ENCODE measurements around the gene C20orf202. TPM values are rescaled to one million over a fixed set of nuclear protein-coding genes. Genes with fewer than 3 reads are reported as not detected.

Gene C20orf202
- total RNA-seq, 1 experiment from 2014 or later = not detected

GRCh38 chr20:1178103-1178502 lies 25.2 kb upstream of the C20orf202 start:
- H3K9ac ChIP-seq (ENCODE audit: low read length) = no peak overlapping the region
- DNase-seq (no peak), ATAC-seq (no peak)
- no peaks in the 10 kb centered on the region for H3K36me3 ChIP-seq (ENCODE audit: low read depth, low read length)
- no peaks in the 10 kb centered on the region for H3K27me3 ChIP-seq (ENCODE audit: low read length)
- no peak for TF ChIP-seq CTCF (conservative IDR thresholded peaks at IDR 0.05; ENCODE audit: low read depth, low read length)
- no peak for TF ChIP-seq EZH2phosphoT487 (IDR thresholded peaks at IDR 0.05; ENCODE audit: borderline replicate concordance, low read length)
- no peak for TF ChIP-seq EZH2 (IDR thresholded peaks at IDR 0.05; ENCODE audit: low read length, unreplicated experiment)
- no peak overlapping the region for H3K27ac ChIP-seq (ENCODE audit: low read length)
- no peaks in the 10 kb centered on the region for H4K20me1 ChIP-seq (ENCODE audit: low read length)
- intact Hi-C loops (cut with micrococcal nuclease) = no loop called here
- POLR2A ChIA-PET (ENCODE audit: unreplicated experiment) = no interaction called here
- no peaks in the 10 kb centered on the region for H3K9me2 ChIP-seq (replicated peaks; ENCODE audit: low read length)
- no peak overlapping the region for H3K4me3 ChIP-seq (ENCODE audit: low read length)
- no peaks in the 10 kb centered on the region for H3F3A ChIP-seq (ENCODE audit: low read length, unreplicated experiment)
- H3K4me2 ChIP-seq (ENCODE audit: low read length) = no peak overlapping the region
- no TSS peak for BruUV-seq (replicated peaks)
- H3K4me1 ChIP-seq (ENCODE audit: insufficient read depth, low read length) = no peaks in the 10 kb centered on the region
- H3K79me2 ChIP-seq (ENCODE audit: low read length) = no peaks in the 10 kb centered on the region
- H3K9me3 ChIP-seq (ENCODE audit: low read length) = no peaks in the 10 kb centered on the region
- CTCF ChIA-PET = no interaction called here
- no peak overlapping the region for H2AFZ ChIP-seq (ENCODE audit: low read length)

GRCh38 chr20:1178623-1179022 lies 24.6 kb upstream of the C20orf202 start:
- Histone ChIP-seq H3K27me3 (ENCODE audit: low read length) (no peaks in the 10 kb centered on the region), H3F3A (ENCODE audit: low read length, unreplicated experiment) (no peaks in the 10 kb centered on the region), H3K4me1 (ENCODE audit: insufficient read depth, low read length) (no peaks in the 10 kb centered on the region), H3K36me3 (ENCODE audit: low read depth, low read length) (no peaks in the 10 kb centered on the region), H3K4me2 (ENCODE audit: low read length) (no peak overlapping the region), H4K20me1 (ENCODE audit: low read length) (no peaks in the 10 kb centered on the region), H2AFZ (ENCODE audit: low read length) (no peak overlapping the region), H3K4me3 (ENCODE audit: low read length) (no peak overlapping the region), H3K9me2 (replicated peaks; ENCODE audit: low read length) (no peaks in the 10 kb centered on the region), H3K9ac (ENCODE audit: low read length) (no peak overlapping the region), H3K79me2 (ENCODE audit: low read length) (no peaks in the 10 kb centered on the region), H3K27ac (ENCODE audit: low read length) (no peak overlapping the region), H3K9me3 (ENCODE audit: low read length) (no peaks in the 10 kb centered on the region)
- DNase-seq (no peak), ATAC-seq (no peak)
- ChIA-PET CTCF (no interaction called here), POLR2A (ENCODE audit: unreplicated experiment) (no interaction called here)
- intact Hi-C loops (cut with micrococcal nuclease) = no loop called here
- no TSS peak for BruUV-seq (replicated peaks)
- TF ChIP-seq CTCF (conservative IDR thresholded peaks at IDR 0.05; ENCODE audit: low read depth, low read length) = no peak
- no peak for TF ChIP-seq EZH2 (IDR thresholded peaks at IDR 0.05; ENCODE audit: low read length, unreplicated experiment)
- TF ChIP-seq EZH2phosphoT487 (IDR thresholded peaks at IDR 0.05; ENCODE audit: borderline replicate concordance, low read length) = no peak

- intact Hi-C loops (cut with micrococcal nuclease) = loop anchor here (10.0 kb wide), 2 partner anchors 226 to 366 kb away; no protein-coding TSS in a partner anchor
- Histone ChIP-seq H3K27me3 (ENCODE audit: low read length) (0 out of 2 replicates have a peak, but pooled peaks cover 7% of the 10 kb centered on the region), H3K27ac (ENCODE audit: low read length) (no peak overlapping the region), H3K9me2 (replicated peaks; ENCODE audit: low read length) (no peaks in the 10 kb centered on the region), H3F3A (ENCODE audit: low read length, unreplicated experiment) (no peaks in the 10 kb centered on the region), H3K36me3 (ENCODE audit: low read depth, low read length) (no peaks in the 10 kb centered on the region), H3K4me3 (ENCODE audit: low read length) (no peak overlapping the region), H3K4me1 (ENCODE audit: insufficient read depth, low read length) (peaks cover 2% of the 10 kb centered on the region; the same call in 1 of the 2 replicates), H3K9me3 (ENCODE audit: low read length) (no peaks in the 10 kb centered on the region), H4K20me1 (ENCODE audit: low read length) (no peaks in the 10 kb centered on the region), H3K4me2 (ENCODE audit: low read length) (no peak overlapping the region), H2AFZ (ENCODE audit: low read length) (no peak overlapping the region), H3K79me2 (ENCODE audit: low read length) (no peaks in the 10 kb centered on the region), H3K9ac (ENCODE audit: low read length) (no peak overlapping the region)
- TF ChIP-seq CTCF (conservative IDR thresholded peaks at IDR 0.05; ENCODE audit: low read depth, low read length) (no peak), EZH2 (IDR thresholded peaks at IDR 0.05; ENCODE audit: low read length, unreplicated experiment) (no peak), EZH2phosphoT487 (IDR thresholded peaks at IDR 0.05; ENCODE audit: borderline replicate concordance, low read length) (no peak)
- ATAC-seq (no peak), DNase-seq (no peak)
- BruUV-seq (replicated peaks) = no TSS peak
- CTCF ChIA-PET = no interaction called here
- POLR2A ChIA-PET (ENCODE audit: unreplicated experiment) = no interaction called here
Measured at GRCh38 chr20:1180949-1181348, 22.3 kb upstream of the C20orf202 start.
